Posterior vena cava (tissue), 2 donors: Measurements from ENCODE around the gene SVBP. TPM values are rescaled to one million over a fixed set of nuclear protein-coding genes. Genes with fewer than 3 reads are reported as not detected.

Experiments
- DNase-seq: peaks from one replicate; pipeline ENCODE4 v3.0.0-alpha.2; 2020; ENCODE audit warnings: low spot score
- intact Hi-C, 2 donors: fragments of 100-400 bp; cut with DNase I; formaldehyde crosslinking; loops; one replicate each; pipeline versions ENCODE4 v1.14.1 to v1.14.2; 2022 to 2023
- total RNA-seq, 2 donors: library from RNA; stranded (reverse); fragmentation: NEBNext Ultra II Directional; extraction: Animal tissue kit (Norgen Biotek cat#: 25700); gene quantifications; one replicate each; pipeline ENCODE4 v1.2.1, GENCODE V29; 2021
- donor health status: DM: yes; HTN: yes; CAD: no.
- donor health status: DM: yes; HTN: yes; CAD: no.

Gene SVBP
- total RNA-seq, 2 donors from 2014 or later, result 14.3 to 16.0 TPM

- DNase-seq, result no peak
- intact Hi-C loops, result loop anchor here in 1 of 2 donors (5.0 kb wide), 1 partner anchor 77 kb away; the partner anchor contains the start of gene ZNF691
Observed at GRCh38 chr1:42769811-42770210, 47.4 kb downstream of the SVBP start.

GRCh38 chr1:42768172-42768571, 49.0 kb downstream of the SVBP start:
- intact Hi-C loops, result loop anchor here in 1 of 2 donors (5.0 kb wide), 1 partner anchor 79 kb away; the partner anchor contains the start of gene ZNF691
- no peak for DNase-seq

GRCh38 chr1:42767510-42768000, 49.6 kb downstream of the SVBP start:
- DNase-seq, result no peak
- intact Hi-C loops, result loop anchor here in 1 of 2 donors (5.0 kb wide), 1 partner anchor 80 kb away; the partner anchor contains the start of gene ZNF691

- intact Hi-C loops, result loop anchor here in 1 of 2 donors (5.0 kb wide), 1 partner anchor 80 kb away; the partner anchor contains the start of gene ZNF691
- peak; percentile 100 for DNase-seq
Observed at GRCh38 chr1:42766741-42767509, 50.3 kb downstream of the SVBP start, which contains the start of the genes C1orf50 and P3H1. Gene C1orf50 (plus strand): TSS chr1:42767249. CDS start chr1:42767312, 63 bp downstream. Gene P3H1 (minus strand): TSS chr1:42767028. CDS start chr1:42766971, 57 bp downstream.

- intact Hi-C loops, result loop anchor here in 1 of 2 donors (5.0 kb wide), 1 partner anchor 81 kb away; the partner anchor contains the start of gene ZNF691
- peak; percentile 85 for DNase-seq
Observed at GRCh38 chr1:42765832-42766740, 51.1 kb downstream of the SVBP start.

- no peak for DNase-seq
- intact Hi-C loops, result loop anchor here in 1 of 2 donors (5.0 kb wide), 1 partner anchor 82 kb away; the partner anchor contains the start of gene ZNF691
Observed at GRCh38 chr1:42765269-42765668, 51.9 kb downstream of the SVBP start.

- intact Hi-C loops, result no loop called here
Observed at GRCh38 chr1:42762269-42762668, 54.9 kb downstream of the SVBP start.

GRCh38 chr1:42761567-42761966, 55.6 kb downstream of the SVBP start:
- no peak for DNase-seq
- intact Hi-C loops, result no loop called here

More at GRCh38 chr1:42762269-42762668, 54.9 kb downstream of the SVBP start:
- no peak for DNase-seq

GRCh38 chr1:42759114-42759513, 58.1 kb downstream of the SVBP start:
- intact Hi-C loops, result no loop called here
- DNase-seq, result no peak

- intact Hi-C loops, result no loop called here
- no peak for DNase-seq
Observed at GRCh38 chr1:42758641-42759040, 58.6 kb downstream of the SVBP start.

GRCh38 chr1:42757892-42758275, 59.3 kb downstream of the SVBP start:
- intact Hi-C loops, result no loop called here
- no peak for DNase-seq

Other genes starting within 250 kb of the SVBP start
- gene PPIH, start 159.0 kb downstream of the SVBP start, total RNA-seq, result 10 to 100 TPM; 13.2 to 21.7 TPM
- 100 to 1,000 TPM; 596 to 706 TPM for gene YBX1, start 135.0 kb downstream of the SVBP start, total RNA-seq
- not detected for gene CLDN19, start 77.2 kb downstream of the SVBP start, total RNA-seq
- gene P3H1, start 50.4 kb downstream of the SVBP start, total RNA-seq, result 10 to 100 TPM; 28.4 to 45.0 TPM
- 1 to 10 TPM; 6.0 to 6.5 TPM for gene C1orf50, start 50.1 kb downstream of the SVBP start, total RNA-seq
- gene TMEM269, start 32.4 kb downstream of the SVBP start, total RNA-seq, result not detected
- gene ERMAP, start 275 bp downstream of the SVBP start, total RNA-seq, result 1 to 10 TPM; 6.9 to 7.3 TPM
- 1 to 10 TPM; 4.5 to 5.1 TPM for gene ZNF691, start 29.2 kb upstream of the SVBP start, total RNA-seq
- gene SLC2A1, start 141.5 kb upstream of the SVBP start, total RNA-seq, result 10 to 100 TPM; 13.0 to 17.7 TPM